PC-3 (cell line): ENCODE results near the gene UBE2D3. TPM values are rescaled to one million over a fixed set of nuclear protein-coding genes. Genes with fewer than 3 reads are reported as not detected.
A peak's percentile ranks its signal among the peaks of the same experiment; 100 is the strongest.

ENCODE experiments used
- ATAC-seq: fragments of 200-7000 bp; cut with Tn5 transposase; 2 replicates; pipeline ENCODE4 v1.9.1; 2020; ENCODE audit warnings: mild to moderate bottlenecking, moderate library complexity
- BruUV-seq: library from RNA; stranded (reverse); fragments of 400-500 nt; replicated peaks from 2 replicates; lab custom pipeline; 2021; lab: Mats Ljungman, UMichigan
- CTCF ChIA-PET: fragments of 300-600 bp; sonication (Branson Sonifier 250); formaldehyde crosslinking; loops from one replicate; lab custom pipeline; 2022; ENCODE audit warnings: antibody characterized with exemption; lab: Charles Lee
- POLR2A ChIA-PET: fragments of 300-600 bp; sonication (Branson Sonifier 250); formaldehyde crosslinking; loops from one replicate; lab custom pipeline; 2022; ENCODE audit warnings: antibody characterized with exemption; ENCODE audit not compliant: unreplicated experiment; lab: Charles Lee
- DNase-seq: peaks from one replicate; pipeline ENCODE4 v3.0.0-alpha.2; 2015
- H2AFZ ChIP-seq: fragments of 300-600 bp; sonication (generic); 2 replicates; pipeline ENCODE4 v1.6.0; 2016; ENCODE audit warnings: antibody characterized with exemption, low read length
- H3F3A ChIP-seq: fragments of 300-600 bp; sonication (generic); one replicate; pipeline ENCODE4 v1.6.0; 2017; ENCODE audit warnings: antibody characterized with exemption, low read length, control low read depth, mild to moderate bottlenecking; ENCODE audit not compliant: unreplicated experiment
- H3K27ac ChIP-seq: fragments of 300-600 bp; sonication (generic); 2 replicates; pipeline ENCODE4 v1.5.1; 2016; ENCODE audit warnings: mild to moderate bottlenecking, low read length
- H3K27me3 ChIP-seq: fragments of 300-600 bp; sonication (generic); 2 replicates; pipeline ENCODE4 v1.6.1; 2016; ENCODE audit warnings: low read length, mixed read lengths
- H3K36me3 ChIP-seq: fragments of 300-600 bp; sonication (generic); 2 replicates; pipeline ENCODE4 v1.6.1; 2016; ENCODE audit warnings: low read depth, mixed run types, low read length, mixed read lengths
- H3K4me1 ChIP-seq: fragments of 300-600 bp; sonication (generic); 2 replicates; pipeline ENCODE4 v1.5.1; 2016; ENCODE audit warnings: low read length; ENCODE audit not compliant: insufficient read depth
- H3K4me2 ChIP-seq: fragments of 300-600 bp; sonication (generic); 2 replicates; pipeline ENCODE4 v1.6.0; 2016; ENCODE audit warnings: low read length
- H3K4me3 ChIP-seq: fragments of 300-600 bp; sonication (generic); 2 replicates; pipeline ENCODE4 v1.5.1; 2016; ENCODE audit warnings: mild to moderate bottlenecking, low read length, mixed read lengths
- H3K79me2 ChIP-seq: fragments of 300-600 bp; sonication (generic); 2 replicates; pipeline ENCODE4 v1.6.1; 2017; ENCODE audit warnings: low read length, mixed read lengths
- H3K9ac ChIP-seq: fragments of 300-600 bp; sonication (generic); 2 replicates; pipeline ENCODE4 v1.6.0; 2016; ENCODE audit warnings: mild to moderate bottlenecking, low read length
- H3K9me2 ChIP-seq: fragments of 300-600 bp; sonication (generic); replicated peaks from 2 replicates; pipeline ENCODE4 v1.6.1; 2016; ENCODE audit warnings: mixed run types, low read length, mixed read lengths
- H3K9me3 ChIP-seq: fragments of 300-600 bp; sonication (generic); 2 replicates; pipeline ENCODE4 v1.6.1; 2016; ENCODE audit warnings: low read length, mixed read lengths
- H4K20me1 ChIP-seq: fragments of 300-600 bp; sonication (generic); 2 replicates; pipeline ENCODE4 v1.6.1; 2016; ENCODE audit warnings: low read length, mixed read lengths
- CTCF ChIP-seq: fragments of 300-600 bp; sonication (generic); conservative IDR thresholded peaks from 2 replicates; pipeline ENCODE4 v1.5.1; 2017; ENCODE audit warnings: antibody characterized with exemption, low read depth, mild to moderate bottlenecking, low read length
- EZH2 ChIP-seq: fragments of 300-600 bp; sonication (generic); IDR thresholded peaks from one replicate; pipeline ENCODE4 v1.6.1; 2017; ENCODE audit warnings: antibody characterized with exemption, mild to moderate bottlenecking, low read length; ENCODE audit not compliant: unreplicated experiment
- EZH2phosphoT487 ChIP-seq: fragments of 300-600 bp; sonication (generic); IDR thresholded peaks from 2 replicates; pipeline ENCODE4 v1.6.1; 2018; ENCODE audit warnings: mild to moderate bottlenecking, antibody characterized with exemption, low read length, borderline replicate concordance
- intact Hi-C: fragments of 100-400 bp; cut with micrococcal nuclease; formaldehyde crosslinking; loops from 2 replicates; pipeline ENCODE4 v1.9.0; 2023
- total RNA-seq: library from RNA; depleted of rRNA; stranded (reverse); fragments of >200 nt; gene quantifications from 2 replicates; pipeline ENCODE4 v1.2.3, GENCODE V29; 2014

The UBE2D3 gene
- total RNA-seq, 1 experiment from 2014 or later, result 435 TPM

- TF ChIP-seq EZH2phosphoT487, result no peak
- no peak for TF ChIP-seq CTCF
- TF ChIP-seq EZH2, result no peak
- Histone ChIP-seq H3K9ac (no peak overlapping the region), H3K9me3 (no peaks in the 10 kb centered on the region), H3K4me2 (no peak overlapping the region), H3K4me1 (no peaks in the 10 kb centered on the region; the same call in 1 of the 2 replicates), H3K27ac (no peak overlapping the region), H2AFZ (no peak overlapping the region), H3K27me3 (no peaks in the 10 kb centered on the region), H3K9me2 (no peaks in the 10 kb centered on the region), H4K20me1 (no peaks in the 10 kb centered on the region), H3K36me3 (peaks cover 24% of the 10 kb centered on the region), H3K4me3 (no peak overlapping the region), H3F3A (no peaks in the 10 kb centered on the region), H3K79me2 (no peaks in the 10 kb centered on the region)
- DNase-seq (no peak), ATAC-seq (no peak)
- CTCF ChIA-PET, result no interaction called here
- intact Hi-C loops, result no loop called here
- no TSS peak for BruUV-seq
- POLR2A ChIA-PET, result no interaction called here
Observed at GRCh38 chr4:102791318-102791835, 36.0 kb downstream of the UBE2D3 start.

- no peak overlapping the region for H2AFZ ChIP-seq
- intact Hi-C loops, result loop anchor here (2.0 to 10.0 kb wide), 2 partner anchors 169 to 215 kb away; no protein-coding TSS in a partner anchor
- no peaks in the 10 kb centered on the region for H3K79me2 ChIP-seq
- H3K36me3 ChIP-seq, result 0 out of 2 replicates have a peak, but pooled peaks cover 7% of the 10 kb centered on the region
- no peaks in the 10 kb centered on the region for H3F3A ChIP-seq
- TF ChIP-seq CTCF, result no peak
- no peak overlapping the region for H3K9ac ChIP-seq
- CTCF ChIA-PET, result no interaction called here
- 0 out of 2 replicates have a peak overlapping the region, but pooled peaks have one; percentile 19 for H3K4me2 ChIP-seq
- H3K27me3 ChIP-seq, result no peaks in the 10 kb centered on the region
- no peaks in the 10 kb centered on the region for H4K20me1 ChIP-seq
- H3K9me3 ChIP-seq, result no peaks in the 10 kb centered on the region
- no TSS peak for BruUV-seq
- H3K27ac ChIP-seq, result peak overlapping the region; percentile 63
- no peaks in the 10 kb centered on the region for H3K9me2 ChIP-seq
- H3K4me3 ChIP-seq, result no peak overlapping the region
- POLR2A ChIA-PET, result no interaction called here
- H3K4me1 ChIP-seq, result no peaks in the 10 kb centered on the region; the same call in 1 of the 2 replicates
- ATAC-seq, result peak; percentile 52
- DNase-seq, result peak; percentile 76
Observed at GRCh38 chr4:102789317-102789717, 38.0 kb downstream of the UBE2D3 start.

GRCh38 chr4:102787944-102788343 is 39.4 kb downstream of the UBE2D3 start:
- intact Hi-C loops, result loop anchor here (2.0 to 10.0 kb wide), 2 partner anchors 167 to 217 kb away; no protein-coding TSS in a partner anchor
- TF ChIP-seq CTCF (no peak), EZH2phosphoT487 (no peak), EZH2 (no peak)
- no peaks in the 10 kb centered on the region; the same call in 1 of the 2 replicates for H3K4me1 ChIP-seq

More at GRCh38 chr4:102787944-102788343, 39.4 kb downstream of the UBE2D3 start:
- DNase-seq (no peak), ATAC-seq (no peak)
- no TSS peak for BruUV-seq
- no peaks in the 10 kb centered on the region for H3K36me3 ChIP-seq
- no peak overlapping the region for H2AFZ ChIP-seq
- H3K27ac ChIP-seq, result no peak overlapping the region
- no peaks in the 10 kb centered on the region for H3K27me3 ChIP-seq
- no peak overlapping the region for H3K4me2 ChIP-seq
- H3K9me2 ChIP-seq, result no peaks in the 10 kb centered on the region
- H3F3A ChIP-seq, result no peaks in the 10 kb centered on the region
- H3K9me3 ChIP-seq, result no peaks in the 10 kb centered on the region
- CTCF ChIA-PET, result no interaction called here
- no peak overlapping the region for H3K4me3 ChIP-seq
- H4K20me1 ChIP-seq, result no peaks in the 10 kb centered on the region
- no peaks in the 10 kb centered on the region for H3K79me2 ChIP-seq
- POLR2A ChIA-PET, result no interaction called here
- H3K9ac ChIP-seq, result no peak overlapping the region
